ENCODE measurements around the gene PPFIA2.

PPFIA2 gene

GRCh38 chr12:81417056-81417455, 342.1 kb downstream of the PPFIA2 start:
- DNase-seq, result no peak

GRCh38 chr12:81416571-81416970, 342.6 kb downstream of the PPFIA2 start:
- DNase-seq, result no peak

- DNase-seq, result no peak
These were observed 344.7 kb downstream of the PPFIA2 start for GRCh38 chr12:81414441-81414840.

GRCh38 chr12:81412940-81413339, 346.2 kb downstream of the PPFIA2 start:
- no peak for DNase-seq

GRCh38 chr12:81403348-81403747, 355.8 kb downstream of the PPFIA2 start:
- DNase-seq, result no peak

- no peak for DNase-seq
These were observed 357.9 kb downstream of the PPFIA2 start for GRCh38 chr12:81401241-81401640.

GRCh38 chr12:81400024-81400423, 359.1 kb downstream of the PPFIA2 start:
- DNase-seq, result no peak

GRCh38 chr12:81395431-81395830, 363.7 kb downstream of the PPFIA2 start:
- DNase-seq, result no peak

- DNase-seq, result no peak
These were observed 369.5 kb downstream of the PPFIA2 start for GRCh38 chr12:81389550-81390099.

GRCh38 chr12:81386101-81386500, 373.0 kb downstream of the PPFIA2 start:
- DNase-seq, result no peak

GRCh38 chr12:81381951-81382350, 377.2 kb downstream of the PPFIA2 start:
- no peak for DNase-seq

GRCh38 chr12:81378601-81379285, 380.4 kb downstream of the PPFIA2 start:
- DNase-seq, result no peak

- no peak for DNase-seq
These were observed 381.4 kb downstream of the PPFIA2 start for GRCh38 chr12:81377771-81378170.

GRCh38 chr12:81375969-81376368, 383.2 kb downstream of the PPFIA2 start:
- DNase-seq, result no peak

- no peak for DNase-seq
These were observed 388.7 kb downstream of the PPFIA2 start for GRCh38 chr12:81370456-81370855.

GRCh38 chr12:81369175-81369574, 390.0 kb downstream of the PPFIA2 start:
- no peak for DNase-seq

- DNase-seq, result no peak
These were observed 393.9 kb downstream of the PPFIA2 start for GRCh38 chr12:81365284-81365683.

GRCh38 chr12:81360916-81361315, 398.2 kb downstream of the PPFIA2 start:
- DNase-seq, result no peak

- no peak for DNase-seq
These were observed 399.4 kb downstream of the PPFIA2 start for GRCh38 chr12:81359736-81360135.

GRCh38 chr12:81354327-81354932, 404.7 kb downstream of the PPFIA2 start:
- DNase-seq, result no peak

GRCh38 chr12:81350309-81350708, 408.8 kb downstream of the PPFIA2 start:
- DNase-seq, result no peak

GRCh38 chr12:81347404-81347803, 411.7 kb downstream of the PPFIA2 start:
- DNase-seq, result no peak

- DNase-seq, result no peak
These were observed 418.2 kb downstream of the PPFIA2 start for GRCh38 chr12:81340910-81341309.

- no peak for DNase-seq
These were observed 420.1 kb downstream of the PPFIA2 start for GRCh38 chr12:81339071-81339470.

- DNase-seq, result no peak
These were observed 421.3 kb downstream of the PPFIA2 start for GRCh38 chr12:81337886-81338285.
